HL-60 (cell line): Measurements from ENCODE around the gene SPESP1.

Experiments
- GABPA ChIP-seq: IDR thresholded peaks from 2 replicates; pipeline ENCODE4 v1.6.1; 2012; ENCODE audit warnings: low read depth
- POLR2AphosphoS5 ChIP-seq: IDR thresholded peaks from 2 replicates; pipeline ENCODE4 v1.6.1; 2012; ENCODE audit warnings: low read depth
- TF ChIP-seq, protein P1 (sequence below): IDR thresholded peaks from one replicate; pipeline ENCODE4 v1.5.1; 2011; ENCODE audit warnings: low read length, control low read depth, inconsistent platforms; ENCODE audit not compliant: insufficient read depth

DNA sequence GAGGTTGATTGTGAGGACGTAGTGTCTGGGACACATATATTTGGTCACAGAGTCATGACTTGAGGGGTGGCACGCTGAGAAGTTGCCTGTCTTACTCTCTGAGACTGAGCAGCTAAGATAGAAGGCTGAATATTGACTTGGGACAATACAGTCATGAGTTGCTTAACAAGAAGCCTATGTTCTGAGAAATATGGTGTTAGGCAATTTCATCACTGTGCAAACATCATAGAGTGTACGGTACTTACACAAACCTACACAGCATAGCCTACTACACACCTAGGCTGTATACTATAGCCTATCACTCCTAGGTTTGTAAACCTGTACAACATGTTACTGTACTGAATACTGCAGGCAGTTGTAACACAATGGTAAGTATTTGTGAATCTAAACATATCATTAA is 30.3 kb upstream of the SPESP1 start:
- TF ChIP-seq, protein P1, sequence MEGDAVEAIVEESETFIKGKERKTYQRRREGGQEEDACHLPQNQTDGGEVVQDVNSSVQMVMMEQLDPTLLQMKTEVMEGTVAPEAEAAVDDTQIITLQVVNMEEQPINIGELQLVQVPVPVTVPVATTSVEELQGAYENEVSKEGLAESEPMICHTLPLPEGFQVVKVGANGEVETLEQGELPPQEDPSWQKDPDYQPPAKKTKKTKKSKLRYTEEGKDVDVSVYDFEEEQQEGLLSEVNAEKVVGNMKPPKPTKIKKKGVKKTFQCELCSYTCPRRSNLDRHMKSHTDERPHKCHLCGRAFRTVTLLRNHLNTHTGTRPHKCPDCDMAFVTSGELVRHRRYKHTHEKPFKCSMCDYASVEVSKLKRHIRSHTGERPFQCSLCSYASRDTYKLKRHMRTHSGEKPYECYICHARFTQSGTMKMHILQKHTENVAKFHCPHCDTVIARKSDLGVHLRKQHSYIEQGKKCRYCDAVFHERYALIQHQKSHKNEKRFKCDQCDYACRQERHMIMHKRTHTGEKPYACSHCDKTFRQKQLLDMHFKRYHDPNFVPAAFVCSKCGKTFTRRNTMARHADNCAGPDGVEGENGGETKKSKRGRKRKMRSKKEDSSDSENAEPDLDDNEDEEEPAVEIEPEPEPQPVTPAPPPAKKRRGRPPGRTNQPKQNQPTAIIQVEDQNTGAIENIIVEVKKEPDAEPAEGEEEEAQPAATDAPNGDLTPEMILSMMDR, result no peak
- no peak for TF ChIP-seq POLR2AphosphoS5
- no peak for TF ChIP-seq GABPA
